HFFc6 (cell line): Measurements from ENCODE around the gene MEGF8. TPM values are rescaled to one million over a fixed set of nuclear protein-coding genes. Genes with fewer than 3 reads are reported as not detected.

Experiments
- DNase-seq: peaks from one replicate; pipeline ENCODE4 v3.0.0-alpha.2; 2018
- H3K27ac Mint-ChIP-seq: 2 replicates; pipeline ENCODE4 v1.8.0; 2020; ENCODE audit warnings: mild to moderate bottlenecking, mixed read lengths
- H3K27me3 Mint-ChIP-seq: 2 replicates; pipeline ENCODE4 v1.8.0; 2021; ENCODE audit warnings: mild to moderate bottlenecking, moderate library complexity, mixed read lengths; ENCODE audit not compliant: insufficient read depth
- H3K36me3 Mint-ChIP-seq: 2 replicates; pipeline ENCODE4 v1.8.0; 2021; ENCODE audit warnings: low read depth, mixed read lengths
- H3K4me1 Mint-ChIP-seq: 2 replicates; pipeline ENCODE4 v1.8.0; 2020; ENCODE audit warnings: low read depth, mixed read lengths
- H3K4me3 Mint-ChIP-seq: 2 replicates; pipeline ENCODE4 v1.8.0; 2020; ENCODE audit warnings: mild to moderate bottlenecking, moderate library complexity, mixed read lengths
- H3K9me3 Mint-ChIP-seq: 2 replicates; pipeline ENCODE4 v1.8.0; 2020; ENCODE audit warnings: mild to moderate bottlenecking, mixed read lengths
- CTCF ChIP-seq: fragments of 200-600 bp; sonication (generic); IDR thresholded peaks from 2 replicates; pipeline ENCODE4 v1.5.0; 2021; ENCODE audit warnings: antibody characterized with exemption, mild to moderate bottlenecking
- total RNA-seq, 6 experiments: library from RNA; stranded (reverse); fragmentation: NEBNext Ultra II Directional; extraction: Animal tissue kit (Norgen Biotek cat#: 25700); gene quantifications; 2 replicates in 1 of 6; 3 replicates in 5 of 6; pipeline ENCODE4 v1.2.3, GENCODE V29; 2021

The MEGF8 gene
- total RNA-seq, 6 experiments from 2014 or later: 17.7 to 23.6 (median 18.8) TPM

- TF ChIP-seq CTCF: no peak
- H3K27ac Mint-ChIP-seq: no peak overlapping the region
- H3K36me3 Mint-ChIP-seq: no peaks in the 10 kb centered on the region; the same call in 1 of the 2 replicates
- no peak overlapping the region for H3K4me3 Mint-ChIP-seq
- H3K27me3 Mint-ChIP-seq: peaks cover 9% of the 10 kb centered on the region
- no peaks in the 10 kb centered on the region for H3K9me3 Mint-ChIP-seq
- no peaks in the 10 kb centered on the region for H3K4me1 Mint-ChIP-seq
- DNase-seq: no peak
Measured at GRCh38 chr19:42380155-42380554, 54.7 kb downstream of the MEGF8 start.

- peak; percentile 49 for DNase-seq
- peak; percentile 73 for TF ChIP-seq CTCF
- H3K27me3 Mint-ChIP-seq: peaks cover 24% of the 10 kb centered on the region
- H3K36me3 Mint-ChIP-seq: no peaks in the 10 kb centered on the region
- H3K27ac Mint-ChIP-seq: no peak overlapping the region
- peak overlapping the region; percentile 68 for H3K4me3 Mint-ChIP-seq
- no peaks in the 10 kb centered on the region for H3K9me3 Mint-ChIP-seq
- H3K4me1 Mint-ChIP-seq: peaks cover 7% of the 10 kb centered on the region
Measured at GRCh38 chr19:42386974-42387707, 61.7 kb downstream of the MEGF8 start.

GRCh38 chr19:42388851-42389489 is 63.5 kb downstream of the MEGF8 start:
- peaks cover 7% of the 10 kb centered on the region for H3K4me1 Mint-ChIP-seq
- TF ChIP-seq CTCF: no peak
- H3K4me3 Mint-ChIP-seq: no peak overlapping the region
- no peak for DNase-seq
- H3K27ac Mint-ChIP-seq: no peak overlapping the region
- no peaks in the 10 kb centered on the region for H3K9me3 Mint-ChIP-seq
- peaks cover 23% of the 10 kb centered on the region for H3K27me3 Mint-ChIP-seq
- H3K36me3 Mint-ChIP-seq: no peaks in the 10 kb centered on the region

GRCh38 chr19:42389899-42390298 is 64.5 kb downstream of the MEGF8 start, which contains the start of gene CNFN:
Gene CNFN (minus strand): TSS chr19:42390297. CDS start chr19:42389037, 1,260 bp downstream.
- Mint-ChIP-seq H3K4me3 (no peak within 1 kb of the TSS), H3K27ac (no peak within 1 kb of the TSS), H3K9me3 (no peaks in the 10 kb centered on the region), H3K27me3 (peaks cover 23% of the 10 kb centered on the region), H3K4me1 (peaks cover 7% of the 10 kb centered on the region), H3K36me3 (no peaks in the 10 kb centered on the region)
- no peak for TF ChIP-seq CTCF
- DNase-seq: no peak

- H3K27me3 Mint-ChIP-seq: peaks cover 20% of the 10 kb centered on the region
Measured at GRCh38 chr19:42392165-42392564, 66.7 kb downstream of the MEGF8 start.

More at GRCh38 chr19:42392165-42392564, 66.7 kb downstream of the MEGF8 start:
- TF ChIP-seq CTCF: no peak
- H3K4me3 Mint-ChIP-seq: no peak overlapping the region
- no peaks in the 10 kb centered on the region for H3K36me3 Mint-ChIP-seq
- H3K9me3 Mint-ChIP-seq: no peaks in the 10 kb centered on the region
- H3K4me1 Mint-ChIP-seq: peaks cover 13% of the 10 kb centered on the region
- no peak overlapping the region for H3K27ac Mint-ChIP-seq
- DNase-seq: no peak
